H1 (cell line): Measurements from ENCODE around the gene ETV2. TPM values are rescaled to one million over a fixed set of nuclear protein-coding genes. Genes with fewer than 3 reads are reported as not detected.

Source experiments
- BRCA1 ChIP-seq: IDR thresholded peaks from 2 replicates; pipeline ENCODE4 v1.6.1; 2012; ENCODE audit warnings: low read depth, low read length, improper control_type of control experiment
- CBX8 ChIP-seq: fragments of 300-800, 300-1000 bp; sonication (generic); IDR thresholded peaks from 2 replicates; pipeline ENCODE4 v1.7.1; 2016; ENCODE audit warnings: low read depth, low read length, borderline replicate concordance
- CHD7 ChIP-seq: fragments of 300-600 bp; sonication (generic); IDR thresholded peaks from 2 replicates; pipeline ENCODE4 v1.7.1; 2012; ENCODE audit warnings: low read length, moderate library complexity, mild to moderate bottlenecking, inconsistent platforms; ENCODE audit not compliant: insufficient replicate concordance
- JUN ChIP-seq: IDR thresholded peaks from 2 replicates; pipeline ENCODE4 v1.6.1; 2011; ENCODE audit warnings: low read depth, mild to moderate bottlenecking, improper control_type of control experiment, low read length
- POLR2AphosphoS5 ChIP-seq: IDR thresholded peaks from 2 replicates; pipeline ENCODE4 v1.6.1; 2011; ENCODE audit warnings: low read depth, low read length
- RFX5 ChIP-seq: IDR thresholded peaks from 2 replicates; pipeline ENCODE4 v1.6.1; 2011; ENCODE audit warnings: low read depth, low read length, improper control_type of control experiment, borderline replicate concordance
- SAP30 ChIP-seq: fragments of 300-600 bp; sonication (generic); IDR thresholded peaks from 2 replicates; pipeline ENCODE4 v1.7.1; 2012; ENCODE audit warnings: low read length, moderate library complexity, mild to moderate bottlenecking, inconsistent platforms; ENCODE audit not compliant: insufficient read depth, insufficient replicate concordance
- SIN3A ChIP-seq, 2 experiments: IDR thresholded peaks in 1 of 2; conservative IDR thresholded peaks in 1 of 2; 2 replicates each; pipeline ENCODE4 v1.6.1; 2011 to 2012; ENCODE audit warnings: low read length in 2 of 2, improper control_type of control experiment in 1 of 2, low read depth in 1 of 2, mild to moderate bottlenecking in 1 of 2
- SRF ChIP-seq: IDR thresholded peaks from 2 replicates; pipeline ENCODE4 v1.6.1; 2011; ENCODE audit warnings: mild to moderate bottlenecking, low read depth, low read length, moderate library complexity
- polyA plus RNA-seq, 7 experiments: library from polyadenylated mRNA; depleted of rRNA in 3 of 7; stranded (reverse) in 5 of 7; unstranded in 2 of 7; fragments of >200 nt in 5 of 7; fragments of 200-250 nt in 2 of 7; gene quantifications; 1 replicate in 5 of 7; 2 replicates in 1 of 7; 4 replicates in 1 of 7; pipeline versions ENCODE4 v1.2.1 to v1.2.3, GENCODE V29; 2011 to 2013; ENCODE audit warnings: missing spikeins in 2 of 7, mixed read lengths in 2 of 7
- total RNA-seq: library from RNA; stranded (reverse); fragmentation: NEBNext Ultra II Directional; extraction: Animal tissue kit (Norgen Biotek cat#: 25700); gene quantifications from 2 replicates; pipeline ENCODE4 v1.2.1, GENCODE V29; 2021

The ETV2 gene
- total and polyA plus RNA-seq, 2 of the 8 experiments (the other 6 are each of a cell fraction or from before 2014, with no cell fraction given): 0.88 to 1.3 TPM

- TF ChIP-seq CHD7: no peak
- TF ChIP-seq RFX5: no peak
- peak; percentile 71 for TF ChIP-seq POLR2AphosphoS5
- TF ChIP-seq SAP30: peak; percentile 48
- TF ChIP-seq CBX8: no peak
- no peak for TF ChIP-seq BRCA1
- no peak for TF ChIP-seq JUN
- TF ChIP-seq SRF: no peak
- peak; percentile 24 to 44; a peak in 2 of 4 replicates for TF ChIP-seq SIN3A (conservative IDR thresholded peaks at IDR 0.05 in 1 of 2, IDR thresholded peaks at IDR 0.05 in 1 of 2; ENCODE audit: low read depth in 1 of 2, low read length in 2 of 2)
Measured at GRCh38 chr19:35648017-35648961, 6.7 kb downstream of the ETV2 start, which contains the start of gene COX6B1 (continued).
